HepG2 (cell line): Measurements from ENCODE around the gene TPO. TPM values are rescaled to one million over a fixed set of nuclear protein-coding genes. Genes with fewer than 3 reads are reported as not detected.

Source experiments
- ATAC-seq: fragments of 200-7000 bp; cut with Tn5 transposase; 3 replicates; pipeline ENCODE4 v1.9.1; 2020; ENCODE audit warnings: mild to moderate bottlenecking, moderate library complexity
- BruUV-seq: library from RNA; stranded (reverse); fragments of 400-500 nt; replicated peaks from 2 replicates; lab custom pipeline; 2021; lab: Mats Ljungman, UMichigan
- CTCF ChIA-PET: fragments of 300-600 bp; formaldehyde crosslinking; extraction: SDS; loops from one replicate; lab custom pipeline; 2021; ENCODE audit warnings: low total read pairs, inconsistent platforms, low intra/inter-chr PET ratio; lab: Yijun Ruan, JAX
- POLR2A ChIA-PET: fragments of 350-600 bp; sonication (Branson Sonifier 250); formaldehyde crosslinking; loops from one replicate; lab custom pipeline; 2020; ENCODE audit warnings: antibody characterized with exemption, inconsistent platforms; lab: Yijun Ruan, JAX
- DNase-seq: peaks from one replicate; pipeline ENCODE4 v3.0.0-alpha.2; 2015; ENCODE audit warnings: low spot score
- FAIRE-seq: peaks from 3 replicates; lab custom pipeline; 2011; peaks lifted over from hg19 to GRCh38; lab: Jason Lieb, UNC
- H2AFZ ChIP-seq: one replicate; pipeline ENCODE4 v1.6.1; 2011; ENCODE audit warnings: low read length, inconsistent platforms
- H3K27ac ChIP-seq: fragments of 300-600 bp; 3 replicates; pipeline ENCODE4 v1.8.0; 2011; ENCODE audit warnings: mixed run types, mild to moderate bottlenecking, mixed read lengths, low read length, inconsistent platforms; ENCODE audit not compliant: insufficient read depth; ENCODE audit errors: extremely low read length
- H3K27me3 ChIP-seq, 2 experiments: fragments of 200-600 bp in 1 of 2; 2 replicates in 1 of 2; 3 replicates in 1 of 2; pipeline versions ENCODE4 v1.6.0 to v1.8.0; 2011; ENCODE audit warnings: low read length in 2 of 2, mild to moderate bottlenecking in 2 of 2, moderate library complexity in 2 of 2, inconsistent platforms in 1 of 2; ENCODE audit not compliant: insufficient read depth in 2 of 2, control insufficient read depth in 1 of 2
- H3K36me3 ChIP-seq, 2 experiments: fragments of 200-600 bp in 1 of 2; replicated peaks in 1 of 2; 2 replicates in 1 of 2; 3 replicates in 1 of 2; pipeline versions ENCODE4 v1.5.1 to v1.8.0; 2011; ENCODE audit warnings: low read length in 2 of 2, inconsistent platforms in 1 of 2; ENCODE audit not compliant: insufficient read depth in 2 of 2, control insufficient read depth in 1 of 2
- H3K4me1 ChIP-seq: 2 replicates; pipeline ENCODE4 v1.5.1; 2012; ENCODE audit warnings: low read length, inconsistent platforms; ENCODE audit not compliant: insufficient read depth
- H3K4me2 ChIP-seq: 2 replicates; pipeline ENCODE4 v1.6.0; 2011; ENCODE audit warnings: low read depth, low read length, inconsistent platforms
- H3K4me3 ChIP-seq, 3 experiments: fragments of 200-600 bp in 1 of 3; sonication (generic), shearing (Covaris generic) in 1 of 3; replicated peaks in 1 of 3; 2 replicates each; pipeline ENCODE4 v1.5.1; 2011 to 2016; ENCODE audit warnings: low read length in 3 of 3, inconsistent platforms in 2 of 3, low read depth in 2 of 3, mild to moderate bottlenecking in 2 of 3, control low read depth in 1 of 3, mixed read lengths in 1 of 3; ENCODE audit not compliant: insufficient read depth in 1 of 3
- H3K79me2 ChIP-seq: one replicate; pipeline ENCODE4 v1.6.1; 2011; ENCODE audit warnings: low read length, inconsistent platforms; ENCODE audit not compliant: insufficient read depth
- H3K9ac ChIP-seq: 2 replicates; pipeline ENCODE4 v1.6.0; 2011; ENCODE audit warnings: mild to moderate bottlenecking, low read depth, low read length, inconsistent platforms; ENCODE audit not compliant: insufficient read depth
- H3K9me3 ChIP-seq: 2 replicates; pipeline ENCODE4 v1.5.1; 2012; ENCODE audit warnings: mild to moderate bottlenecking, low read length
- H4K20me1 ChIP-seq: 2 replicates; pipeline ENCODE4 v1.6.0; 2011; ENCODE audit warnings: inconsistent platforms, mild to moderate bottlenecking, low read length, moderate library complexity; ENCODE audit not compliant: insufficient read depth
- CHCHD3 ChIP-seq: sonication (generic); formaldehyde crosslinking; IDR thresholded peaks from 2 replicates; pipeline ENCODE4 v1.8.0; 2022; ENCODE audit warnings: mild to moderate bottlenecking, missing genetic modification reagents, moderate library complexity
- EHMT2 ChIP-seq: fragments of 200-600 bp; sonication (generic); IDR thresholded peaks from 2 replicates; pipeline ENCODE4 v1.7.0; 2017; ENCODE audit warnings: antibody characterized with exemption, low read depth, low read length, borderline replicate concordance
- FOXA3 ChIP-seq: IDR thresholded peaks from 2 replicates; pipeline ENCODE4 v1.6.1; 2016; ENCODE audit warnings: missing genetic modification reagents, missing compliant biosample characterization
- GZF1 ChIP-seq: sonication (generic); formaldehyde crosslinking; IDR thresholded peaks from 2 replicates; pipeline ENCODE4 v1.5.1; 2020; ENCODE audit warnings: mild to moderate bottlenecking, missing genetic modification reagents
- MBD4 ChIP-seq: IDR thresholded peaks from 2 replicates; pipeline ENCODE4 v1.6.1; 2012; ENCODE audit warnings: low read length, inconsistent platforms, borderline replicate concordance
- MEF2D ChIP-seq: sonication (generic); formaldehyde crosslinking; IDR thresholded peaks from 2 replicates; pipeline ENCODE4 v1.5.1; 2020; ENCODE audit warnings: mild to moderate bottlenecking, missing genetic modification reagents
- RFX5 ChIP-seq: IDR thresholded peaks from 2 replicates; pipeline ENCODE4 v1.6.1; 2011; ENCODE audit warnings: low read depth, low read length, improper control_type of control experiment
- RFXAP ChIP-seq: sonication (generic); formaldehyde crosslinking; IDR thresholded peaks from 2 replicates; pipeline ENCODE4 v1.4.0; 2020; ENCODE audit warnings: missing genetic modification reagents, borderline replicate concordance
- SP140L ChIP-seq: sonication (generic); formaldehyde crosslinking; IDR thresholded peaks from 2 replicates; pipeline ENCODE4 v1.4.0; 2020; ENCODE audit warnings: missing genetic modification reagents, borderline replicate concordance
- TBX2 ChIP-seq: sonication (generic); formaldehyde crosslinking; IDR thresholded peaks from 2 replicates; pipeline ENCODE4 v1.5.0; 2020; ENCODE audit warnings: missing genetic modification reagents, mild to moderate bottlenecking, borderline replicate concordance
- ZNF563 ChIP-seq: sonication (generic); formaldehyde crosslinking; IDR thresholded peaks from 2 replicates; pipeline ENCODE4 v1.8.0; 2022; ENCODE audit warnings: mild to moderate bottlenecking, moderate library complexity, missing genetic modification reagents
- ZNF773 ChIP-seq: sonication (generic); formaldehyde crosslinking; IDR thresholded peaks from 2 replicates; pipeline ENCODE4 v1.4.0; 2020; ENCODE audit warnings: missing genetic modification reagents, borderline replicate concordance
- whole genome bisulfite sequencing: methylation state at CpG from one replicate; pipeline ENCODE4 v1.1.6; 2017; ENCODE audit warnings: low lambda C conversion rate; 5-methylcytosine and 5-hydroxymethylcytosine counted together
- in situ Hi-C: cut with HindIII; loops from 2 replicates; pipeline ENCODE4 v1.10.0; 2017; ENCODE audit warnings: low pct_unique_long_range_greater_than_20kb; ENCODE audit not compliant: extremely low pct_ligation_motif_present
- intact Hi-C: fragments of 100-400 bp; cut with micrococcal nuclease; formaldehyde crosslinking; loops from one replicate; pipeline ENCODE4 v1.10.0; 2022; ENCODE audit not compliant: unreplicated experiment
- polyA plus RNA-seq, 8 experiments: library from polyadenylated mRNA; depleted of rRNA in 3 of 8; stranded (reverse) in 7 of 8; unstranded in 1 of 8; fragments of >200 nt; fragmentation: Illumina TruSeq in 4 of 8; extraction: Trizol in 4 of 8; gene quantifications; 2 replicates each; pipeline versions ENCODE4 v1.2.1 to v1.2.3, GENCODE V29; 2011 to 2016; ENCODE audit warnings: low read depth in 4 of 8, missing spikeins in 1 of 8, mixed read lengths in 1 of 8; ENCODE audit not compliant: insufficient read depth in 1 of 8
- total RNA-seq, 5 experiments: library from RNA; depleted of rRNA; stranded (reverse); fragments of >200 nt; fragmentation: Illumina TruSeq; extraction: Trizol; gene quantifications; 2 replicates each; pipeline ENCODE4 v1.2.3, GENCODE V29; 2016; ENCODE audit warnings: low read depth in 1 of 5
- TF ChIP-seq, protein P1 (sequence below): sonication (generic); formaldehyde crosslinking; IDR thresholded peaks from 2 replicates; pipeline ENCODE4 v1.4.0; 2020; ENCODE audit warnings: missing genetic modification reagents
- TF ChIP-seq, protein P2 (sequence below): sonication (generic); formaldehyde crosslinking; IDR thresholded peaks from 2 replicates; pipeline ENCODE4 v1.4.0; 2020; ENCODE audit warnings: missing genetic modification reagents
- TF ChIP-seq, protein P3 (sequence below): sonication (generic); formaldehyde crosslinking; IDR thresholded peaks from 2 replicates; pipeline ENCODE4 v1.8.0; 2022; ENCODE audit warnings: mild to moderate bottlenecking, missing genetic modification reagents; ENCODE audit not compliant: insufficient replicate concordance

The TPO gene
- total and polyA plus RNA-seq, 2 of the 13 experiments (the other 11 are each of a cell fraction or from before 2014, with no cell fraction given) = not detected

DNA sequence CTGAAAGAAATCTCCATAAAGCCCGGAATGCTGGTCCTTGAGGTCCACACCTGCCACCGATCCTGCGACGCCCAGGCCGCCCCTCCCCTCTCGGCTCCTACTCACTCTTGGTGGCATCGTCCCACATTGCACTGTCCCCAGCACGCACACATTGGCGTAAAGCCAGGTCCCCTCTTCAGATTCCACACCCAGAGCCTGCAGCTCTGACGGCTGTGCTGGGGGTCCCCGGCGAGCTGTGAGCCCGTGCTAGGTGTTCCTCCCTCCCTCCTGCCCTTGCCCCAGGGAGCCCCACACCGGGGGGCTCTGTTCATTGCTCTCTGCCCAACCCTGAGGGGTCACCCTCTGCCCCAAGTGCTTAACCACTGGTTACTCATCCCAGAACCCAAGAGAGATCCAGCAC, 8.5 kb downstream of the TPO start:
- H3K9me3 ChIP-seq = no peaks in the 10 kb centered on the region
- DNase-seq (no peak), ATAC-seq (no peak), FAIRE-seq (no peak)
- in situ Hi-C loops = no loop called here
- no peaks in the 10 kb centered on the region for H3K4me1 ChIP-seq
- H3K79me2 ChIP-seq = no peaks in the 10 kb centered on the region
- H2AFZ ChIP-seq = no peak overlapping the region
- H3K4me2 ChIP-seq = no peak overlapping the region
- intact Hi-C loops = no loop called here
- H4K20me1 ChIP-seq = no peaks in the 10 kb centered on the region
- ChIA-PET POLR2A (no interaction called here), CTCF (no interaction called here)
- H3K27me3 ChIP-seq = peaks cover 7 to 39% of the 10 kb centered on the region in 2 experiments; a peak in 3 of 5 replicates
- H3K27ac ChIP-seq = no peak overlapping the region
- no peaks in the 10 kb centered on the region for H3K36me3 ChIP-seq
- 41% methylated on average over 14 of the region's 14 CpGs for WGBS
- H3K9ac ChIP-seq = no peak overlapping the region
- no TSS peak for BruUV-seq
- H3K4me3 ChIP-seq = no peak overlapping the region
- TF ChIP-seq RFXAP (no peak), EHMT2 (no peak), FOXA3 (CRISPR knock-in tag) (no peak), ZNF563 (CRISPR knock-in tag) (no peak), SP140L (CRISPR knock-in tag) (no peak), MBD4 (no peak), MEF2D (CRISPR knock-in tag) (no peak), GZF1 (no peak), CHCHD3 (CRISPR knock-in tag) (no peak), RFX5 (no peak), ZNF773 (CRISPR knock-in tag) (no peak), TBX2 (no peak)
- TF ChIP-seq, protein P1, sequence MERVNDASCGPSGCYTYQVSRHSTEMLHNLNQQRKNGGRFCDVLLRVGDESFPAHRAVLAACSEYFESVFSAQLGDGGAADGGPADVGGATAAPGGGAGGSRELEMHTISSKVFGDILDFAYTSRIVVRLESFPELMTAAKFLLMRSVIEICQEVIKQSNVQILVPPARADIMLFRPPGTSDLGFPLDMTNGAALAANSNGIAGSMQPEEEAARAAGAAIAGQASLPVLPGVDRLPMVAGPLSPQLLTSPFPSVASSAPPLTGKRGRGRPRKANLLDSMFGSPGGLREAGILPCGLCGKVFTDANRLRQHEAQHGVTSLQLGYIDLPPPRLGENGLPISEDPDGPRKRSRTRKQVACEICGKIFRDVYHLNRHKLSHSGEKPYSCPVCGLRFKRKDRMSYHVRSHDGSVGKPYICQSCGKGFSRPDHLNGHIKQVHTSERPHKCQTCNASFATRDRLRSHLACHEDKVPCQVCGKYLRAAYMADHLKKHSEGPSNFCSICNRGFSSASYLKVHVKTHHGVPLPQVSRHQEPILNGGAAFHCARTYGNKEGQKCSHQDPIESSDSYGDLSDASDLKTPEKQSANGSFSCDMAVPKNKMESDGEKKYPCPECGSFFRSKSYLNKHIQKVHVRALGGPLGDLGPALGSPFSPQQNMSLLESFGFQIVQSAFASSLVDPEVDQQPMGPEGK (CRISPR knock-in tag) = no peak
- TF ChIP-seq, protein P2, sequence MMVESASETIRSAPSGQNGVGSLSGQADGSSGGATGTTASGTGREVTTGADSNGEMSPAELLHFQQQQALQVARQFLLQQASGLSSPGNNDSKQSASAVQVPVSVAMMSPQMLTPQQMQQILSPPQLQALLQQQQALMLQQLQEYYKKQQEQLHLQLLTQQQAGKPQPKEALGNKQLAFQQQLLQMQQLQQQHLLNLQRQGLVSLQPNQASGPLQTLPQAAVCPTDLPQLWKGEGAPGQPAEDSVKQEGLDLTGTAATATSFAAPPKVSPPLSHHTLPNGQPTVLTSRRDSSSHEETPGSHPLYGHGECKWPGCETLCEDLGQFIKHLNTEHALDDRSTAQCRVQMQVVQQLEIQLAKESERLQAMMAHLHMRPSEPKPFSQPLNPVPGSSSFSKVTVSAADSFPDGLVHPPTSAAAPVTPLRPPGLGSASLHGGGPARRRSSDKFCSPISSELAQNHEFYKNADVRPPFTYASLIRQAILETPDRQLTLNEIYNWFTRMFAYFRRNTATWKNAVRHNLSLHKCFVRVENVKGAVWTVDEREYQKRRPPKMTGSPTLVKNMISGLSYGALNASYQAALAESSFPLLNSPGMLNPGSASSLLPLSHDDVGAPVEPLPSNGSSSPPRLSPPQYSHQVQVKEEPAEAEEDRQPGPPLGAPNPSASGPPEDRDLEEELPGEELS (CRISPR knock-in tag) = no peak
- TF ChIP-seq, protein P3, sequence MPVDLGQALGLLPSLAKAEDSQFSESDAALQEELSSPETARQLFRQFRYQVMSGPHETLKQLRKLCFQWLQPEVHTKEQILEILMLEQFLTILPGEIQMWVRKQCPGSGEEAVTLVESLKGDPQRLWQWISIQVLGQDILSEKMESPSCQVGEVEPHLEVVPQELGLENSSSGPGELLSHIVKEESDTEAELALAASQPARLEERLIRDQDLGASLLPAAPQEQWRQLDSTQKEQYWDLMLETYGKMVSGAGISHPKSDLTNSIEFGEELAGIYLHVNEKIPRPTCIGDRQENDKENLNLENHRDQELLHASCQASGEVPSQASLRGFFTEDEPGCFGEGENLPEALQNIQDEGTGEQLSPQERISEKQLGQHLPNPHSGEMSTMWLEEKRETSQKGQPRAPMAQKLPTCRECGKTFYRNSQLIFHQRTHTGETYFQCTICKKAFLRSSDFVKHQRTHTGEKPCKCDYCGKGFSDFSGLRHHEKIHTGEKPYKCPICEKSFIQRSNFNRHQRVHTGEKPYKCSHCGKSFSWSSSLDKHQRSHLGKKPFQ (CRISPR knock-in tag) = no peak
